Prostate gland (tissue), 2 donors: ENCODE measurements around the gene NCBP2L.

ENCODE experiments used
- POLR2A ChIP-seq: fragments of 450-650 bp; IDR thresholded peaks from one replicate; pipeline ENCODE4 v1.6.1; 2016; ENCODE audit warnings: antibody characterized with exemption, mild to moderate bottlenecking
- POLR2AphosphoS5 ChIP-seq: sonication (generic); formaldehyde crosslinking; IDR thresholded peaks from one replicate; pipeline ENCODE4 v1.6.1; 2017; ENCODE audit warnings: antibody characterized with exemption
- TF ChIP-seq, protein P1 (sequence below), 4 experiments: fragments of 200-600 bp in 2 of 4; fragments of 450-650 bp in 2 of 4; sonication (generic) in 2 of 4; IDR thresholded peaks; 1 replicate in 3 of 4; 2 replicates in 1 of 4; pipeline ENCODE4 v1.5.1; 2016 to 2019; ENCODE audit warnings: antibody characterized with exemption in 4 of 4, mild to moderate bottlenecking in 2 of 4, moderate library complexity in 2 of 4

DNA sequence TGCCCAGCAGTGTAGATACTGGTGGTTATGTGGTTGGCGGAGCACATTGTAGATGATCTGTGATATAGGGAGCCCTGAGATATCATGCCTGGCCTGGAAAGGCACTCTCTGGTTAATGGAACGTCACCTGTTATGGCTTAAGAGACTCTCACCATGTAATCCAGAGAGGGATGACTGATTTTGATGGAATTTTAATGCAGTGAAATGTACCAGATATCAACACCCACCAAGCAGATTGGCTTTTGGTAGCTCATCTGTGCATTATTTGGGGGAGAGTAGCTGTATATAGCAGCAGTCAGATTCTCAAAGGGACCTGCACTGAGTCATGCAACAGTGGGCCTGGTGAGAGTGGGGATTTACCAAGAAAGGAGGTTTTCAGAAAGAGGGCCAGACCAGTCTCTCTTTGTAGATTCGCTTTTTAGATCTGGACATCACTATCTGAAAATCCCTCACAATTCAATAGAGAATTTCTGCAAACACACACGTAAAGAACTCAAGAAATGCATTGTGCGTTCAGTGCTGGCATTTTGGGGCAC, 19.2 kb upstream of the NCBP2L start:
- no peak for TF ChIP-seq POLR2AphosphoS5
- TF ChIP-seq POLR2A, result no peak
- TF ChIP-seq, protein P1, sequence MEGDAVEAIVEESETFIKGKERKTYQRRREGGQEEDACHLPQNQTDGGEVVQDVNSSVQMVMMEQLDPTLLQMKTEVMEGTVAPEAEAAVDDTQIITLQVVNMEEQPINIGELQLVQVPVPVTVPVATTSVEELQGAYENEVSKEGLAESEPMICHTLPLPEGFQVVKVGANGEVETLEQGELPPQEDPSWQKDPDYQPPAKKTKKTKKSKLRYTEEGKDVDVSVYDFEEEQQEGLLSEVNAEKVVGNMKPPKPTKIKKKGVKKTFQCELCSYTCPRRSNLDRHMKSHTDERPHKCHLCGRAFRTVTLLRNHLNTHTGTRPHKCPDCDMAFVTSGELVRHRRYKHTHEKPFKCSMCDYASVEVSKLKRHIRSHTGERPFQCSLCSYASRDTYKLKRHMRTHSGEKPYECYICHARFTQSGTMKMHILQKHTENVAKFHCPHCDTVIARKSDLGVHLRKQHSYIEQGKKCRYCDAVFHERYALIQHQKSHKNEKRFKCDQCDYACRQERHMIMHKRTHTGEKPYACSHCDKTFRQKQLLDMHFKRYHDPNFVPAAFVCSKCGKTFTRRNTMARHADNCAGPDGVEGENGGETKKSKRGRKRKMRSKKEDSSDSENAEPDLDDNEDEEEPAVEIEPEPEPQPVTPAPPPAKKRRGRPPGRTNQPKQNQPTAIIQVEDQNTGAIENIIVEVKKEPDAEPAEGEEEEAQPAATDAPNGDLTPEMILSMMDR (IDR thresholded peaks at IDR 0.05), result no peak
